Kidney capillary endothelial cell (primary cell): Measurements from ENCODE around the gene LARP6.
"Not testable (repeated sequence)": the region's sequence is repeated elsewhere in the genome, so short reads cannot be mapped to it uniquely, and the experiment has no call there.

Experiments
- DNase-seq: peaks from one replicate; pipeline ENCODE4 v3.0.0-alpha.2; 2018; ENCODE audit warnings: low spot score

Gene LARP6

GRCh38 chr15:70829371-70830166 lies 24.4 kb downstream of the LARP6 start:
- no peak for DNase-seq

- DNase-seq, result no peak
Observed at GRCh38 chr15:70827721-70828120, 26.2 kb downstream of the LARP6 start.

GRCh38 chr15:70826634-70827033 lies 27.3 kb downstream of the LARP6 start:
- peak; percentile 49 for DNase-seq

GRCh38 chr15:70825841-70826240 lies 28.1 kb downstream of the LARP6 start:
- DNase-seq, result no peak

- DNase-seq, result no peak
Observed at GRCh38 chr15:70823196-70823595, 30.8 kb downstream of the LARP6 start.

GRCh38 chr15:70820214-70820613 lies 33.7 kb downstream of the LARP6 start:
- DNase-seq, result no peak

- DNase-seq, result no peak
Observed at GRCh38 chr15:70818580-70818979, 35.4 kb downstream of the LARP6 start.

GRCh38 chr15:70817266-70817665 lies 36.7 kb downstream of the LARP6 start:
- no peak for DNase-seq

- DNase-seq, result no peak
Observed at GRCh38 chr15:70815604-70816003, 38.4 kb downstream of the LARP6 start.

- not testable (repeated sequence) for DNase-seq
Observed at GRCh38 chr15:70815011-70815410, 38.9 kb downstream of the LARP6 start.

- DNase-seq, result no peak
Observed at GRCh38 chr15:70812827-70813364, 41.1 kb downstream of the LARP6 start.

- DNase-seq, result no peak
Observed at GRCh38 chr15:70810916-70811578, 42.9 kb downstream of the LARP6 start.

- no peak for DNase-seq
Observed at GRCh38 chr15:70806992-70807712, 46.8 kb downstream of the LARP6 start.

- DNase-seq, result not testable (repeated sequence)
Observed at GRCh38 chr15:70804388-70804787, 49.6 kb downstream of the LARP6 start.

GRCh38 chr15:70802629-70803028 lies 51.3 kb downstream of the LARP6 start:
- DNase-seq, result no peak

- DNase-seq, result no peak
Observed at GRCh38 chr15:70801109-70801508, 52.8 kb downstream of the LARP6 start.

GRCh38 chr15:70799667-70800450 lies 54.1 kb downstream of the LARP6 start:
- DNase-seq, result no peak

- no peak for DNase-seq
Observed at GRCh38 chr15:70797464-70797863, 56.5 kb downstream of the LARP6 start.

GRCh38 chr15:70796516-70797310 lies 57.2 kb downstream of the LARP6 start:
- no peak for DNase-seq

GRCh38 chr15:70795311-70795665 lies 58.7 kb downstream of the LARP6 start:
- DNase-seq, result peak; percentile 97
